GM13977 (cell line): ENCODE measurements around the gene EPHX1.

Experiments
- DNase-seq: peaks from one replicate; pipeline ENCODE4 v3.0.0; 2012; ENCODE audit warnings: low spot score
- CTCF ChIP-seq: IDR thresholded peaks from 2 replicates; pipeline ENCODE4 v1.5.1; 2012; ENCODE audit warnings: mild to moderate bottlenecking, control low read depth; ENCODE audit not compliant: insufficient read depth; ENCODE audit errors: extremely low read depth, missing control alignments
- in situ Hi-C: fragments of 300-500 bp; cut with MboI; formaldehyde crosslinking; loops from one replicate; pipeline ENCODE4 v1.12.0; 2022; ENCODE audit warnings: low sequenced_read_pairs, low pct_unique_long_range_greater_than_20kb, mixed read lengths, inconsistent platforms; ENCODE audit not compliant: unreplicated experiment

The EPHX1 gene

GRCh38 chr1:225842788-225843425 lies 33.0 kb downstream of the EPHX1 start:
- in situ Hi-C loops, result no loop called here
- DNase-seq, result no peak
- TF ChIP-seq CTCF, result no peak

GRCh38 chr1:225843426-225843795 lies 33.5 kb downstream of the EPHX1 start:
- DNase-seq, result no peak
- no peak for TF ChIP-seq CTCF
- in situ Hi-C loops, result no loop called here

GRCh38 chr1:225844236-225845061 lies 34.5 kb downstream of the EPHX1 start:
- TF ChIP-seq CTCF, result no peak
- in situ Hi-C loops, result no loop called here
- no peak for DNase-seq

- in situ Hi-C loops, result no loop called here
- no peak for TF ChIP-seq CTCF
- no peak for DNase-seq
Measured at GRCh38 chr1:225845097-225845496, 35.2 kb downstream of the EPHX1 start.

- in situ Hi-C loops, result no loop called here
- peak; percentile 46 for DNase-seq
- peak; percentile 66 for TF ChIP-seq CTCF
Measured at GRCh38 chr1:225845571-225846259, 35.8 kb downstream of the EPHX1 start.

- DNase-seq, result no peak
- TF ChIP-seq CTCF, result no peak
- in situ Hi-C loops, result no loop called here
Measured at GRCh38 chr1:225846331-225847310, 36.7 kb downstream of the EPHX1 start.
